ENCODE data around the gene RBMS1.

The RBMS1 gene

GRCh38 chr2:160331258-160332025 is 162.2 kb downstream of the RBMS1 start:
- no peak for DNase-seq (ENCODE audit: low spot score)

- no peak for DNase-seq (ENCODE audit: low spot score)
These were observed 164.6 kb downstream of the RBMS1 start for GRCh38 chr2:160328811-160329527.

- no peak for DNase-seq (ENCODE audit: low spot score)
These were observed 166.8 kb downstream of the RBMS1 start for GRCh38 chr2:160326786-160327185.

GRCh38 chr2:160325418-160325817 is 168.2 kb downstream of the RBMS1 start:
- no peak for DNase-seq (ENCODE audit: low spot score)

- DNase-seq (ENCODE audit: low spot score), result no peak
These were observed 168.7 kb downstream of the RBMS1 start for GRCh38 chr2:160324917-160325316.

- DNase-seq (ENCODE audit: low spot score), result peak; percentile 62
These were observed 169.3 kb downstream of the RBMS1 start for GRCh38 chr2:160324161-160324800.

- DNase-seq (ENCODE audit: low spot score), result no peak
These were observed 171.3 kb downstream of the RBMS1 start for GRCh38 chr2:160322320-160322719.

GRCh38 chr2:160321006-160321405 is 172.6 kb downstream of the RBMS1 start:
- DNase-seq (ENCODE audit: low spot score), result no peak

- no peak for DNase-seq (ENCODE audit: low spot score)
These were observed 173.9 kb downstream of the RBMS1 start for GRCh38 chr2:160319700-160320099.

- DNase-seq (ENCODE audit: low spot score), result no peak
These were observed 175.4 kb downstream of the RBMS1 start for GRCh38 chr2:160318218-160318617.

- DNase-seq (ENCODE audit: low spot score), result no peak
These were observed 176.2 kb downstream of the RBMS1 start for GRCh38 chr2:160317181-160318099.

- DNase-seq (ENCODE audit: low spot score), result peak; percentile 72
These were observed 178.3 kb downstream of the RBMS1 start for GRCh38 chr2:160315337-160315736.

- no peak for DNase-seq (ENCODE audit: low spot score)
These were observed 183.3 kb downstream of the RBMS1 start for GRCh38 chr2:160310118-160310828.

- DNase-seq (ENCODE audit: low spot score), result no peak
These were observed 184.0 kb downstream of the RBMS1 start for GRCh38 chr2:160309585-160309984.

GRCh38 chr2:160308915-160309314 is 184.7 kb downstream of the RBMS1 start:
- DNase-seq (ENCODE audit: low spot score), result peak; percentile 98

GRCh38 chr2:160308476-160308875 is 185.1 kb downstream of the RBMS1 start:
- DNase-seq (ENCODE audit: low spot score), result no peak

- DNase-seq (ENCODE audit: low spot score), result no peak
These were observed 186.6 kb downstream of the RBMS1 start for GRCh38 chr2:160306985-160307384.

GRCh38 chr2:160305081-160305750 is 188.4 kb downstream of the RBMS1 start:
- DNase-seq (ENCODE audit: low spot score), result no peak

GRCh38 chr2:160303527-160303926 is 190.1 kb downstream of the RBMS1 start:
- DNase-seq (ENCODE audit: low spot score), result no peak

- DNase-seq (ENCODE audit: low spot score), result no peak
These were observed 190.5 kb downstream of the RBMS1 start for GRCh38 chr2:160303076-160303475.

GRCh38 chr2:160301420-160301819 is 192.2 kb downstream of the RBMS1 start:
- no peak for DNase-seq (ENCODE audit: low spot score)

All from kidney capillary endothelial cell (primary cell).